B cell (primary cell): ENCODE measurements around the gene CAMK2D.

Source experiments
- EZH2 ChIP-seq: IDR thresholded peaks from 2 replicates; pipeline ENCODE4 v1.6.1; 2012; ENCODE audit warnings: borderline replicate concordance, low read depth, mild to moderate bottlenecking, moderate library complexity, low read length; ENCODE audit not compliant: insufficient read depth, poor library complexity, severe bottlenecking
- TF ChIP-seq, protein P1 (sequence below): fragments of 200-600 bp; IDR thresholded peaks from one replicate; pipeline ENCODE4 v1.8.0; 2022; ENCODE audit warnings: antibody characterized with exemption, mild to moderate bottlenecking

DNA sequence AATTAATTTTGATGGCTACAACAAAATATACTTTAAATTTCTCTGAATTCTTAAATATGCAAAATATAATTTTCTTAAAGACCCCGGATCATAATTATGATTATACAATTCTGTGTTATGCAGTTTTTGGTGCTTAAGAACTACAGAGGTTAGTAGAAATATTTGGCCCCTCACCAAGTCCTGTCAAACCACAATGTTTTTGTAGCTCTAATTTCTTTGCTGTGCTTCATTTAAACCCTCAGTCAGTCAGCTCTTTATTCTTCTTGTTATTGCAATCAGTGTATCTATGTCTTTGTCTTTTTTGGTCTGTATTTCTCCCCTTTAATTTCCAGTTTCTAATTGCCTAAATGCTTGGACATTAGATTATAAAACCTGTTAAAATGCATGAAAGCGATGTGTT, 186.1 kb downstream of the CAMK2D start:
- TF ChIP-seq, protein P1, sequence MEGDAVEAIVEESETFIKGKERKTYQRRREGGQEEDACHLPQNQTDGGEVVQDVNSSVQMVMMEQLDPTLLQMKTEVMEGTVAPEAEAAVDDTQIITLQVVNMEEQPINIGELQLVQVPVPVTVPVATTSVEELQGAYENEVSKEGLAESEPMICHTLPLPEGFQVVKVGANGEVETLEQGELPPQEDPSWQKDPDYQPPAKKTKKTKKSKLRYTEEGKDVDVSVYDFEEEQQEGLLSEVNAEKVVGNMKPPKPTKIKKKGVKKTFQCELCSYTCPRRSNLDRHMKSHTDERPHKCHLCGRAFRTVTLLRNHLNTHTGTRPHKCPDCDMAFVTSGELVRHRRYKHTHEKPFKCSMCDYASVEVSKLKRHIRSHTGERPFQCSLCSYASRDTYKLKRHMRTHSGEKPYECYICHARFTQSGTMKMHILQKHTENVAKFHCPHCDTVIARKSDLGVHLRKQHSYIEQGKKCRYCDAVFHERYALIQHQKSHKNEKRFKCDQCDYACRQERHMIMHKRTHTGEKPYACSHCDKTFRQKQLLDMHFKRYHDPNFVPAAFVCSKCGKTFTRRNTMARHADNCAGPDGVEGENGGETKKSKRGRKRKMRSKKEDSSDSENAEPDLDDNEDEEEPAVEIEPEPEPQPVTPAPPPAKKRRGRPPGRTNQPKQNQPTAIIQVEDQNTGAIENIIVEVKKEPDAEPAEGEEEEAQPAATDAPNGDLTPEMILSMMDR: no peak
- no peak for TF ChIP-seq EZH2
